NCI-H187 treated with DMSO at 0.1 percent for 48 hours (cell line): ENCODE measurements around the gene NDUFB3.
"Not testable (repeated sequence)": the region's sequence is repeated elsewhere in the genome, so short reads cannot be mapped to it uniquely, and the experiment has no call there.

Experiments
- DNase-seq: peaks from one replicate; lab custom pipeline; 2025; lab: John Stamatoyannopoulos, UW

NDUFB3 gene

GRCh38 chr2:201071479-201072200 lies at the start of gene NDUFB3, which contains the start of gene HYCC2:
TSS of gene NDUFB3 (plus strand) at chr2:201072001. CDS start at chr2:201078883, 6,882 bp downstream.
TSS of gene HYCC2 (minus strand) at chr2:201071671. CDS start at chr2:201024009, 47,662 bp downstream.
- peak; percentile 13 for DNase-seq

- no peak for DNase-seq
These were observed 47.3 kb upstream of the NDUFB3 start for GRCh38 chr2:201024518-201024917.

- DNase-seq: not testable (repeated sequence)
These were observed 37.4 kb upstream of the NDUFB3 start for GRCh38 chr2:201034355-201034754.

- DNase-seq: not testable (repeated sequence)
These were observed 33.4 kb upstream of the NDUFB3 start for GRCh38 chr2:201038361-201038760.

GRCh38 chr2:201038855-201039254 lies 32.9 kb upstream of the NDUFB3 start:
- no peak for DNase-seq

GRCh38 chr2:201040867-201041628 lies 30.8 kb upstream of the NDUFB3 start:
- no peak for DNase-seq

- DNase-seq: not testable (repeated sequence)
These were observed 29.4 kb upstream of the NDUFB3 start for GRCh38 chr2:201042451-201042850.

- not testable (repeated sequence) for DNase-seq
These were observed 28.8 kb upstream of the NDUFB3 start for GRCh38 chr2:201043050-201043449.

GRCh38 chr2:201046881-201047280 lies 24.9 kb upstream of the NDUFB3 start:
- no peak for DNase-seq

GRCh38 chr2:201049455-201049854 lies 22.3 kb upstream of the NDUFB3 start:
- DNase-seq: no peak

GRCh38 chr2:201057087-201057521 lies 14.7 kb upstream of the NDUFB3 start:
- DNase-seq: no peak

GRCh38 chr2:201057715-201058248 lies 14.0 kb upstream of the NDUFB3 start:
- DNase-seq: no peak

- DNase-seq: no peak
These were observed 12.9 kb upstream of the NDUFB3 start for GRCh38 chr2:201058914-201059313.

- no peak for DNase-seq
These were observed 11.6 kb upstream of the NDUFB3 start for GRCh38 chr2:201059961-201060755.

GRCh38 chr2:201063516-201063915 lies 8.3 kb upstream of the NDUFB3 start:
- not testable (repeated sequence) for DNase-seq

GRCh38 chr2:201064797-201065329 lies 6.9 kb upstream of the NDUFB3 start:
- no peak for DNase-seq

- DNase-seq: no peak
These were observed 788 bp upstream of the NDUFB3 start for GRCh38 chr2:201070948-201071478.

- no peak for DNase-seq
These were observed 365 bp downstream of the NDUFB3 start for GRCh38 chr2:201072201-201072530.

GRCh38 chr2:201073071-201073470 lies 1.3 kb downstream of the NDUFB3 start:
- no peak for DNase-seq

- no peak for DNase-seq
These were observed 3.2 kb downstream of the NDUFB3 start for GRCh38 chr2:201074996-201075395.

- DNase-seq: no peak
These were observed 13.1 kb downstream of the NDUFB3 start for GRCh38 chr2:201084863-201085262.

- no peak for DNase-seq
These were observed 18.8 kb downstream of the NDUFB3 start for GRCh38 chr2:201090574-201090973.
